ENCODE measurements around the gene ABCC6.
"Not testable (repeated sequence)": the region's sequence is repeated elsewhere in the genome, so short reads cannot be mapped to it uniquely, and the experiment has no call there.

GRCh38 chr16:16161840-16162239 is 61.5 kb downstream of the ABCC6 start:
- TF ChIP-seq POLR2A, CTCF (IDR thresholded peaks at IDR 0.05): not testable (repeated sequence)
